Activated gamma-delta T cell treated with Interleukin-2 at 50 U/mL for 16 hours (primary cell): ENCODE data around the gene CHCHD6.

Experiments used
- DNase-seq: peaks from one replicate; pipeline ENCODE4 v3.0.0-alpha.2; 2020

The CHCHD6 gene

DNA sequence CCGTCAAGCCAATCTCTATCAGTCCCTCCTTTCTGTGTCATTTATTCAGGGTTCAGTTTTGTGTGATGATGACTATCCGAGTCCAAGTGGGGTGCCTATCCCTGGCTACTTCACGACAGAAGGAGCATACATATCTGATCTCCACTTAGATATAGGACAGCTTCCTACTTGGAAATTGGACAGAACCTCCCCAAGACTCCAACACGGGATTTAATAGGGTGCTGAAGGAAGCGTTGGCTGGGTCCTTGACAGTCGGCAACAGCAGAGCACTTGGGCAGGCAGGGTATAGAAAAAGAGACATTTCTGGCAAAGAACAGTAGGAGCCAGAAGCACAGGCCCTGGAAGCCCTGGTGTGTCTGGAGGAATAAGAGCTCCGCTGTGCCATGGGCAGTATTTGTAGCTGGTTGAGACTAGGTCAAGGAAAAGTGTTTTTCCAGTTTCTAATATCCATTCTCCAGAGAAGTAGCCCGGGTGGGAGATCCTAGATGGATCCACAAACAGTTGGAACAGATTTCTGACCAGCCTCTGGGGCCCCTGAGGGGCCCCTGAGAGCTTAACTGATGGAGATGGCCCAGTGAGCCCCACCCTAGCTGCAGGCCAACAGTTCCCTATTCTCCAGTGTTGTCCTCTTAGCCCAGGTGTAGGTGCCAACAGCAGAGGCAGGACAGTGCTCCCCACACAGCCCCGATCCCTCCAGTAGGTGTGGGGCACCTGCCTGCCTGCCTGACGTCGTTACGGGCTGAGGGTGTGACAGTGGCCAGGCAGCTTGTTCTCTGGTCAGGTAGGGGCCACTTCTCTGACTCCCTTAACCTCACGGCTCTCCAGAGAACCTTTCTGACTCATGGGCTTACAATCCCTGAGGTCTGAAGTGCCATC lies 130.8 kb downstream of the CHCHD6 start:
- DNase-seq = no peak

DNA sequence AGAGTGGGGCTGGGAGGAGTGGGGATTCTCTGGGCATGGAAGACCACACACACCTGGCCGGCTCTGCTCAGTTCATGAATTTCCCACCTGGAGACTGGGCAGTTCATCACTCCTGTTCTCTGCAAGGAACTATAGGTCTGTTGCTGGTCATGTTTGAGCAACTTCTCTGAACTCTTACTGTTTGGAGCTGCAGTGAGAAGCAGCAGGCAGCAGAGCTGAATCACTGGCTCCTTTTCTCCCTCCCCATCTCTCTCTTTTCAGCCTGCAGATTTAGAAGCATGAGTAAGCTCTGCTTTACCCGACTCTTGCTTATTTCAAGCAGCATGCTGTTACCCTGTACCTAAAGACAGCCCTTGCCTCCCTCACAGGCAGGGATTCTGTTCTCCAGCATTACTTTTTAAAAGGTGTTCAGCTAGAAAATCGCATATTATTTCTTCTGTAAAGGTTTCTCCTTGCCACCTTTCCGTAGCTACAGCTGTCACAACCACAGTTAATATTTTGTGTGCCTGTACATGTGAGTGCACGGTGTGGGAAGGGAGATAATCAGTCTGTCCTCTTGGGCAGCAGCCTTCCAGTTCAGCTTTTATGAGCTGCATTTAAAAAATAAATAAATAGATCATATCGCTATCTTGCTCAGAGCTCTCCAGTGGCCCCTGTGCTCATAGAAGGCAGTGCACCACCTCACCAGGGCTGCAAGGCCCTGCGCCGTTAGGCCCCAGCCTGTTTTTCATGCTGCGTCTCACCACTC lies 131.6 kb downstream of the CHCHD6 start:
- DNase-seq = no peak

- DNase-seq = no peak
Measured at GRCh38 chr3:126836220-126836860, 132.3 kb downstream of the CHCHD6 start.

- DNase-seq = no peak
Measured at GRCh38 chr3:126837773-126838172, 133.7 kb downstream of the CHCHD6 start.

- no peak for DNase-seq
Measured at GRCh38 chr3:126845920-126846715, 142.1 kb downstream of the CHCHD6 start.

DNA sequence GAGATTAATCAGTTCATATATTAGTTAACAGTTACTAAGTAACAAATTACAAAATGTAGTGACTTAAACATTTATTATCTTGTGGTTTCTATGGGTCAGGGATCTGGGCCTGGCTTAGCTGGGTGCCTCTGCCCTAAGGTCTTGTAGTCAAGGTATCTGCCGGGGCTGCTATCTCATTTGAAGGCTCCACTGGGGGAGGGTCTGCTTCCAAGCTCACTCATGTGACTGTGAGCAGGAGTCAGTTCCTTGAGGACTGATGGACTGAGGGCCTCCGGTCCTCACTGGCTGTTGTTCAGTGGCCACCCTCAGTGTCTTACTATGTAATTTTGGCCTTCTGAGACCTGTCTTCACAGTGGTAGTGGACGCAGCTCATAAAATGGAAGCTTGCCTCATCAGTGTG lies 143.0 kb downstream of the CHCHD6 start:
- no peak for DNase-seq

DNA sequence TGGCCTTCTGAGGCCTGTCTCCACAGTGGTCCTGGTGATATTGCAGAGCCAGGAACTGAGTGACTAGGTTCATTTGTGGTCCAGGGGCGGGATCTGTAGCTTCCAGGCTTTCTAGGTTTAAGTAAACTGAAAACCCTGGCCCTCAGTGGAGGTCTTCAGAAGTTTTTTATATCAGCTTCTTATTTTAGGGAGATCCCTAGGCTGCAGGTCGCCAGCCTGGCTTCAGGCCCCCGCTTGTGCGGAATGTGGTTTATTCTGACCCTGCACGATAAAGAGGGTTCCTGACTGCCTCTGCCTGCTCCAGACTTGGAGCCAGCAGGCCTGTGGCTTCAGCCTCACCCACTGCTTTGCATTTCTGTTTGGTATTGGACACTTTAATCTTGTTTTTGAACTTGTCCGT lies 145.0 kb downstream of the CHCHD6 start:
- DNase-seq = no peak

- no peak for DNase-seq
Measured at GRCh38 chr3:126849768-126850167, 145.7 kb downstream of the CHCHD6 start.

- DNase-seq = no peak
Measured at GRCh38 chr3:126850370-126851085, 146.5 kb downstream of the CHCHD6 start.

GRCh38 chr3:126851382-126851781 lies 147.3 kb downstream of the CHCHD6 start:
- DNase-seq = no peak

GRCh38 chr3:126851934-126852333 lies 147.9 kb downstream of the CHCHD6 start:
- DNase-seq = no peak

- no peak for DNase-seq
Measured at GRCh38 chr3:126852511-126852910, 148.5 kb downstream of the CHCHD6 start.

DNA sequence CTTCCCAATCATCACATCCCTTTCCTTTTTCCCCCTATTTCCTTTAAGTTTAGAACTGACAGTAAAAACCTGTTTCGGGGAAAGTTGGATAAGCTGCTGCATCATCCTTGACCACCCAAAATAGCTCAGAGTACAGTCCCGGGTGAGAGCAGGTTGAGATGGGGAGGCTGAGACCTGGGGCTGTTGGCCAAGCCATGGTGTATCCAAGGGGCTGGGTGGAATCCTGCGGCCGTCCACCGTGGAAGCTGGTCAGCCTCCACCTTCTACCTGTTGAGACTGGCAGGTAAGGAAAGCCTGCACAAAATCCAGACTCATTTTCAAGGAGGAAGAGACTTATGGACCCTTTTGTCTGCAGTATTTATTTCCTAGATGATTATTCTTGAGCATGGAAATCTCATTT lies 150.6 kb downstream of the CHCHD6 start:
- DNase-seq = no peak

GRCh38 chr3:126855374-126855773 lies 151.3 kb downstream of the CHCHD6 start:
- DNase-seq = no peak

DNA sequence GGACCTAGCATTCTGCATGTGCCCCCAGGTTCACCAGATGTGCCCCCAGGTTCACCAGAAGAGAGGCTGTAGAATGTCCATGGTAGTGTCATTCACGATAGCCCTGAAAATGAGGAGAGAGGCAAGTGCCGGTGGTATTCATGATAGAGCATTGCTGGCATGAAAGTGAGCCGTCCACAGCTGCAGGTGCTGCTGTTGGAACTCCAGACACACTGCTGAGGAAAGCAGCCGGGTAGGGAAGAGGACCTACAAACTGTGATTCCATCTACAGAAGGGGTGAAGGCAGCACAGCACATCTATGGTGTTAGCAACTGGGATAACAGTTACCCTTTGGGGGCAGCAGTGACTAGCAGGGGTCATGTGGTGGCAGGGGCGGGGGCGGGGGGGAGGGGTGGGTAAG lies 153.9 kb downstream of the CHCHD6 start:
- DNase-seq = no peak

- no peak for DNase-seq
Measured at GRCh38 chr3:126858401-126858800, 154.4 kb downstream of the CHCHD6 start.

DNA sequence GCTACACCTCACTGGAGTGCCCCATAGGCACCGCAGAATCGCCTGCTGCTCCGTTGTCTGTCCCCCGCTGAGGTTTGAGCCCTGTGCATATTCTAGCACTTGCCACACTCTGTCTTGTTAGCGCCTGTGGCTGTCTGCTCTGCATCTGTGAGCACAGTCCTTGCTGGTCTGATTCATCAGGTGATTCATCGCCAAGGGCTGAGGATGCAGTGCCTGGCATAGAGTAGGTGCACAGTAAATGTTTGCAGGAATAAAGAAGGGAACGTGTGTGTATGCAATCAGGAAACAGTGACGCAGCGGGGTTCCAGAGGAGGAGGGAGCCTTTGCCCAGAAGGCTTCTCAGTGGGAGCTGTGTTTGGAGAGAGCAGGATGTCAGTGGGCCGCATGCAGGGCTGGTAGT lies 154.8 kb downstream of the CHCHD6 start:
- no peak for DNase-seq

DNA sequence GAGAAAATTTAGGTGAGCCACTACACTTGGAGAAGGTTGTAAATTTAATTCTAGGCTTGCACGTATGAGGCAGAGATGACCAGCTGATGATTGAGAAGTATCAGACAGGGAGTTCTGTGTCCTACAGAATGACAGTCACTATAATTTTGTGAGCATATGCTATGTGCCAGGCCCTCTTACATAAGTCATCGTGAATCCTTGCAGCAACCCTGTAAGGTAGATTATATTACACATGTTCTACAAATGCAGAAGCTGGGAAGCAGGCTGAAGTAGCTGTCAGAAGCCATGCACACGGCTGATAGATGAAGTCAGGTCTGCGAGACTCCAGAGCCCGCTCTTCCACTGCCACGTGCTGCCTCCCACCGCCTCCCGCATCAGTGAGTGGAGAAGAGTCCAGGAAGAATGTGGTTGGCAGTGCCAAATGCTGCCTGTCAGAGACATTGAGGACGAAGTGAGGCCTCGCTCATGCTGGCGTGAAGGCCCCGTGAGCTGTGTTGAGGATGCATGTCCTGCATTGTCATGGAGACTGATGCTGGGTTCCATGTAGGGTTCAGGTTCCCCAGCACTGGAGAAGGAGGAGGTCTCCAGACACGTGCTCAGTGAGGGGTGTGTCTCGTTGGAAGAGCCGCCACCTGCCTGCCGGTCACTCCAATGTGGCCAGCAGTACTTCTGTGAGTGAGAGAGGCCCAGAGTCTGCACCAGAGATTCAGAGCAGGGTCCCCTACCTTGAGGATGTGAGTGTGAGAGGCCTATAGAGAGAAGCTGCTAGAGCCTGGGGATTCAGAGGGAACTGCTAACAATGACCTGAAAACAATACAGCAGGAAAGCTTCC lies 155.6 kb downstream of the CHCHD6 start:
- no peak for DNase-seq

DNA sequence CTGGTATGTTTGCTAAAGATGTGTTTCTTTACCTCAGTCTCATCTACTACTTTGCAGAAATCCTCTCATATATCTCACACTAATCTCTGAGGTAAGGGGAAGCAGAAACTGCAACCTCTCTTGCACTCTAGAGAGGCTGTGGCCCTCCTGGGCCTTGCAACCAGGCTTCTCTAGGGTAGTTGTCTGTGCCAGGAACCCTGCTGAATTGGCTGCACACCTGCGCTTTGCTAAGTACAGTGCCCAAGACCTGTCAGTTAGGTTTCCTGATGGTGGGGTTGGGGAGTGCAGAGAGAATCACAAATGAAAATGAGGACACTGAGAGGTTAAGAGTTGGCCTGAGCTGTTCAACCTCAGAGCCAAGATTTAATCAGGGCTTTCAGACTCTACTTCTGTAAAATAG lies 161.7 kb downstream of the CHCHD6 start:
- DNase-seq = no peak

DNA sequence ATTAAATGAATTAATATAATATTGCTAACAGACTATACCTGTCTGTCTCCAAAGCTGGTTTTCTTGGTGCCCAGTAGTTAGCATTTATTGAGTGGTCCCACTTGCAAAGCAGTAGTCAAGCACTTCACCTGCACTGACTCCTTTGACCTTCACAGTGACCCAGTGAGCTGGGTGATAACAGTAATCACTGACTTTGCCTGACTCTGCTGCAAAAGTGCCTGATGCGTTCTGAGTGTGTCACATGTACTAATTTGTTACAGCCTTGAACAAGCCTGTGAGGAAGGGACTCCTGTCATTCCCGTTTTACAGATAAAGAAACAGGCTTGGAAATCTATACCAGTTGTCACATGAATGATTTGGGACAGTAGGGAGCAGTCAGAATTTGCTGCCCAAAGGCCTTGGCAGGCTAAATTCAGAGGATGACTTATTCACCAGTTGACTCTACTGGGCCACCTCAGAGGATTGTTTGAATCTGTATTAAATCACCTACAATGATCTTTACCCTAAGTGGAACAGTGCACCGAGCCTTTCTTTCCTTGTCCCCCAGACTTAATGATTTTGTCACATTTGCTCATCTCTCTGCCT lies 162.2 kb downstream of the CHCHD6 start:
- no peak for DNase-seq
